MM.1S (cell line): ENCODE data around the gene IL27RA.

Experiments
- CTCF ChIP-seq: fragments of 300-600 bp; sonication (generic); IDR thresholded peaks from 2 replicates; pipeline ENCODE4 v1.5.1; 2016; ENCODE audit warnings: antibody characterized with exemption, low read length, mixed read lengths
- EZH2 ChIP-seq: fragments of 300-600 bp; sonication (generic); optimal IDR thresholded peaks from 2 replicates; pipeline ENCODE3; 2017; ENCODE audit warnings: low read depth, mild to moderate bottlenecking, antibody characterized with exemption, low read length, mixed read lengths
- EZH2phosphoT487 ChIP-seq: fragments of 300-600 bp; sonication (generic); IDR thresholded peaks from 2 replicates; pipeline ENCODE4 v1.6.1; 2018; ENCODE audit warnings: antibody characterized with exemption, low read length

- TF ChIP-seq EZH2 (no peak), CTCF (no peak), EZH2phosphoT487 (no peak)
Measured at GRCh38 chr19:13999085-13999484, 32.5 kb upstream of the IL27RA start.
